Activated CD4-positive, alpha-beta T cell treated with anti-CD3 and anti-CD28 coated beads, Interleukin-2, Interleukin-6, amounts not matched to agents 100 ng/mL and 50 ng/mL, durations not matched to agents 16 hours and 8 hours (primary cell): Measurements from ENCODE around the gene OR8D1.
"Not testable (repeated sequence)": the region's sequence is repeated elsewhere in the genome, so short reads cannot be mapped to it uniquely, and the experiment has no call there.

Source experiments
- DNase-seq: peaks from one replicate; pipeline ENCODE4 v3.0.0-alpha.2; 2020

Gene OR8D1

GRCh38 chr11:124278261-124278660 lies 35.5 kb downstream of the OR8D1 start:
- no peak for DNase-seq

GRCh38 chr11:124277804-124278203 lies 35.9 kb downstream of the OR8D1 start:
- no peak for DNase-seq

GRCh38 chr11:124277207-124277606 lies 36.5 kb downstream of the OR8D1 start:
- no peak for DNase-seq

GRCh38 chr11:124276081-124276480 lies 37.7 kb downstream of the OR8D1 start:
- peak; percentile 34 for DNase-seq

- DNase-seq = no peak
Measured at GRCh38 chr11:124274000-124274399, 39.7 kb downstream of the OR8D1 start.

- not testable (repeated sequence) for DNase-seq
Measured at GRCh38 chr11:124270886-124271285, 42.9 kb downstream of the OR8D1 start.

GRCh38 chr11:124265041-124265440 lies 48.7 kb downstream of the OR8D1 start:
- not testable (repeated sequence) for DNase-seq

GRCh38 chr11:124256076-124256475 lies 57.7 kb downstream of the OR8D1 start, which contains the start of gene OR8G5:
OR8G5 (plus strand) TSS chr11:124256376; CDS start chr11:124264932, 8,556 bp downstream.
- DNase-seq = no peak
